Endodermal cell (in vitro differentiated cells): ENCODE data around the gene PLA2G4A. TPM values are rescaled to one million over a fixed set of nuclear protein-coding genes. Genes with fewer than 3 reads are reported as not detected.

Source experiments
- DNase-seq: peaks from one replicate; pipeline ENCODE4 v3.0.0-alpha.2; 2017
- H3K27ac ChIP-seq: 2 replicates; pipeline ENCODE4 v1.5.1; 2013; ENCODE audit warnings: mild to moderate bottlenecking, low read depth, low read length, moderate library complexity
- H3K27me3 ChIP-seq: 2 replicates; pipeline ENCODE4 v1.6.1; 2013; ENCODE audit warnings: mild to moderate bottlenecking, low read length, moderate library complexity; ENCODE audit not compliant: insufficient read depth, control insufficient read depth, poor library complexity, severe bottlenecking
- H3K36me3 ChIP-seq: 2 replicates; pipeline ENCODE4 v1.7.0; 2013; ENCODE audit warnings: mild to moderate bottlenecking, low read length, moderate library complexity; ENCODE audit not compliant: control insufficient read depth, insufficient read depth
- H3K4me1 ChIP-seq: one replicate; pipeline ENCODE4 v1.7.0; 2013; ENCODE audit warnings: low read length; ENCODE audit not compliant: control insufficient read depth, insufficient read depth
- H3K4me3 ChIP-seq: 2 replicates; pipeline ENCODE4 v1.5.1; 2013; ENCODE audit warnings: mild to moderate bottlenecking, low read length, moderate library complexity
- H3K9ac ChIP-seq: 2 replicates; pipeline ENCODE4 v1.6.1; 2013; ENCODE audit warnings: mild to moderate bottlenecking, low read length, moderate library complexity; ENCODE audit not compliant: poor library complexity, severe bottlenecking; ENCODE audit errors: extremely low read depth
- H3K9me3 ChIP-seq: 2 replicates; pipeline ENCODE4 v1.6.1; 2013; ENCODE audit warnings: mild to moderate bottlenecking, low read length, moderate library complexity; ENCODE audit not compliant: control insufficient read depth
- H3K27ac Mint-ChIP-seq: 2 replicates; pipeline ENCODE4 v1.8.0; 2020; ENCODE audit warnings: mixed read lengths
- H3K27me3 Mint-ChIP-seq: 2 replicates; pipeline ENCODE4 v1.8.0; 2021; ENCODE audit warnings: mild to moderate bottlenecking, mixed read lengths; ENCODE audit not compliant: insufficient read depth
- H3K36me3 Mint-ChIP-seq: 2 replicates; pipeline ENCODE4 v1.8.0; 2020; ENCODE audit warnings: low read depth, mixed read lengths
- H3K4me1 Mint-ChIP-seq: 2 replicates; pipeline ENCODE4 v1.8.0; 2020; ENCODE audit warnings: mixed read lengths
- H3K4me3 Mint-ChIP-seq: 2 replicates; pipeline ENCODE4 v1.8.0; 2020; ENCODE audit warnings: mild to moderate bottlenecking, moderate library complexity, mixed read lengths
- H3K9me3 Mint-ChIP-seq: 2 replicates; pipeline ENCODE4 v1.8.0; 2020; ENCODE audit warnings: mild to moderate bottlenecking, mixed read lengths
- CTCF ChIP-seq: fragments of 200-600 bp; sonication (generic); conservative IDR thresholded peaks from 2 replicates; pipeline ENCODE4 v1.5.0; 2021; ENCODE audit warnings: antibody characterized with exemption, mild to moderate bottlenecking
- WGBS, 2 experiments: methylation state at CpG; one replicate each; pipeline versions ENCODE4 v1.1.5 to v1.1.7; 2013; ENCODE audit warnings: missing lambda C conversion rate in 2 of 2, mixed read lengths in 1 of 2; ENCODE audit not compliant: insufficient coverage in 1 of 2, insufficient read length in 1 of 2; 5-methylcytosine and 5-hydroxymethylcytosine counted together
- total RNA-seq, 2 donors: library from RNA; stranded (reverse); fragmentation: NEBNext Ultra II Directional in 1 of 2; extraction: Animal tissue kit (Norgen Biotek cat#: 25700) in 1 of 2; gene quantifications; 2 replicates in 1 of 2; 3 replicates in 1 of 2; pipeline ENCODE4 v1.2.1, GENCODE V29; 2021

PLA2G4A gene
- total RNA-seq, 2 donors from 2014 or later = 0.35 to 1.2 TPM

GRCh38 chr1:186858923-186859322 lies 30.2 kb downstream of the PLA2G4A start:
- TF ChIP-seq CTCF = no peak
- Mint-ChIP-seq H3K9me3 (peaks cover 2% of the 10 kb centered on the region), H3K36me3 (no peaks in the 10 kb centered on the region), H3K27me3 (peaks cover 3% of the 10 kb centered on the region), H3K4me3 (no peak overlapping the region), H3K4me1 (no peaks in the 10 kb centered on the region), H3K27ac (no peak overlapping the region)
- no peaks in the 10 kb centered on the region for H3K36me3 ChIP-seq
- no peaks in the 10 kb centered on the region for H3K9me3 ChIP-seq
- DNase-seq = no peak
- no peak overlapping the region for H3K4me3 ChIP-seq
- H3K9ac ChIP-seq = no peak overlapping the region
- H3K4me1 ChIP-seq = no peaks in the 10 kb centered on the region
- H3K27me3 ChIP-seq = no peaks in the 10 kb centered on the region
- no peak overlapping the region for H3K27ac ChIP-seq

- Histone ChIP-seq H3K36me3 (no peaks in the 10 kb centered on the region), H3K27me3 (no peaks in the 10 kb centered on the region), H3K4me3 (no peak overlapping the region), H3K9me3 (no peaks in the 10 kb centered on the region), H3K27ac (no peak overlapping the region), H3K9ac (no peak overlapping the region), H3K4me1 (no peaks in the 10 kb centered on the region)
- H3K4me1 Mint-ChIP-seq = no peaks in the 10 kb centered on the region
- no peak for DNase-seq
- no peak overlapping the region for H3K4me3 Mint-ChIP-seq
- no peak overlapping the region for H3K27ac Mint-ChIP-seq
- H3K36me3 Mint-ChIP-seq = no peaks in the 10 kb centered on the region
- WGBS, 2 experiments = 83 to 88% methylated on average over 2 of the region's 2 CpGs
- H3K9me3 Mint-ChIP-seq = peaks cover 2% of the 10 kb centered on the region
- peaks cover 3% of the 10 kb centered on the region for H3K27me3 Mint-ChIP-seq
- TF ChIP-seq CTCF = no peak
Measured at GRCh38 chr1:186859995-186860394, 31.2 kb downstream of the PLA2G4A start.

GRCh38 chr1:186864296-186864695 lies 35.5 kb downstream of the PLA2G4A start:
- Mint-ChIP-seq H3K27me3 (no peaks in the 10 kb centered on the region), H3K27ac (no peak overlapping the region), H3K4me3 (no peak overlapping the region), H3K4me1 (no peaks in the 10 kb centered on the region), H3K36me3 (no peaks in the 10 kb centered on the region), H3K9me3 (no peaks in the 10 kb centered on the region)
- Histone ChIP-seq H3K36me3 (no peaks in the 10 kb centered on the region), H3K27ac (no peak overlapping the region), H3K9me3 (no peaks in the 10 kb centered on the region), H3K27me3 (no peaks in the 10 kb centered on the region), H3K9ac (no peak overlapping the region), H3K4me3 (no peak overlapping the region), H3K4me1 (no peaks in the 10 kb centered on the region)
- no peak for TF ChIP-seq CTCF
- WGBS, 2 experiments = 100% methylated on average over 1 of the region's 1 CpG
- DNase-seq = no peak
